Ovary (tissue), 9 donors: ENCODE results near the gene CARD10. TPM values are rescaled to one million over a fixed set of nuclear protein-coding genes. Genes with fewer than 3 reads are reported as not detected.

Source experiments
- DNase-seq, 5 donors: peaks; one replicate each; pipeline ENCODE4 v3.0.0-alpha.2; 2019 to 2020
- H3K27ac ChIP-seq, 2 donors: fragments of 200-600 bp; one replicate each; pipeline versions ENCODE4 v1.5.1 to v1.8.0; 2019 to 2022
- H3K27me3 ChIP-seq: fragments of 200-600 bp; one replicate; pipeline ENCODE4 v1.8.0; 2022
- H3K36me3 ChIP-seq: fragments of 200-600 bp; sonication (generic); one replicate; pipeline ENCODE4 v1.5.1; 2019
- H3K4me1 ChIP-seq: one replicate; pipeline ENCODE4 v1.8.1; 2013; ENCODE audit warnings: mild to moderate bottlenecking, moderate library complexity; ENCODE audit not compliant: insufficient read depth
- H3K4me3 ChIP-seq: fragments of 200-600 bp; sonication (generic); one replicate; pipeline ENCODE4 v1.5.1; 2017
- H3K9me3 ChIP-seq, 2 donors: fragments of 200-600 bp in 1 of 2; sonication (generic) in 1 of 2; one replicate each; pipeline versions ENCODE4 v1.5.1 to v1.8.1; 2013 to 2019; ENCODE audit warnings: mild to moderate bottlenecking in 1 of 2, moderate library complexity in 1 of 2
- CTCF ChIP-seq, 3 donors: fragments of 450-650 bp in 2 of 3; fragments of 200-600 bp in 1 of 3; IDR thresholded peaks; one replicate each; pipeline versions ENCODE4 v1.5.1 to v1.8.0; 2016 to 2022; ENCODE audit warnings: antibody characterized with exemption in 3 of 3, mild to moderate bottlenecking in 1 of 3
- EP300 ChIP-seq: sonication (generic); formaldehyde crosslinking; IDR thresholded peaks from one replicate; pipeline ENCODE4 v1.6.1; 2017; ENCODE audit warnings: antibody characterized with exemption
- POLR2A ChIP-seq: fragments of 450-650 bp; IDR thresholded peaks from one replicate; pipeline ENCODE4 v1.6.1; 2017; ENCODE audit warnings: antibody characterized with exemption, mild to moderate bottlenecking, moderate library complexity
- WGBS, 3 donors: extraction: QIAGEN DNeasy Blood & Tissue Kit in 1 of 3; methylation state at CpG; one replicate each; pipeline versions ENCODE4 v1.1.5 to v1.1.7; 2013 to 2017; 5-methylcytosine and 5-hydroxymethylcytosine counted together
- intact Hi-C, 4 donors: fragments of 100-400 bp; cut with DNase I; formaldehyde crosslinking; loops; one replicate each; pipeline versions ENCODE4 v1.11.0 to v1.15.1; 2022 to 2023
- polyA plus RNA-seq, 2 donors: library from polyadenylated mRNA; stranded (reverse); fragments of 200-250 nt in 1 of 2; fragments of 350-450 nt in 1 of 2; fragmentation: Illumina TruSeq in 1 of 2; extraction: RNeasy Lipid Tissue Mini Kit (QIAGEN cat#74804) in 1 of 2; gene quantifications; one replicate each; pipeline ENCODE4 v1.2.3, GENCODE V29; 2013 to 2014
- total RNA-seq, 7 donors: library from RNA; depleted of rRNA in 2 of 7; stranded (reverse); fragments of >200 nt in 2 of 7; fragmentation: NEBNext Ultra II Directional in 3 of 7; extraction: Animal tissue kit (Norgen Biotek cat#: 25700) in 3 of 7; gene quantifications; one replicate each; pipeline versions ENCODE4 v1.1.0 to v1.2.4, GENCODE V29; 2016 to 2023
- donor health status: DM: no; HTN: no; CAD: no; lungs with moderate emphysema.
- donor health status: DM: no; HTN: no; CAD: no.
- donor health status: Bipolar disorder and iron deficiency.
- donor health status: DM: yes; HTN: yes; CAD: no.
- donor health status: DM: no; HTN: no; CAD: no.
- donor health status: DM: yes; HTN: yes; CAD: no.

The CARD10 gene
- total and polyA plus RNA-seq, 9 donors = 0.72 to 13.6 (median 9.6) TPM

GRCh38 chr22:37448516-37449127, 70.6 kb downstream of the CARD10 start:
- Histone ChIP-seq H3K27me3 (no peaks in the 10 kb centered on the region), H3K9me3 (no peaks in the 10 kb centered on the region), H3K4me3 (no peak overlapping the region), H3K4me1 (no peaks in the 10 kb centered on the region), H3K36me3 (no peaks in the 10 kb centered on the region), H3K27ac (no peak overlapping the region)
- 66 to 82% (median 71%) methylated on average over 18 of the region's 18 CpGs for WGBS, 3 donors
- intact Hi-C loops = no loop called here
- DNase-seq = no peak
- TF ChIP-seq CTCF (IDR thresholded peaks at IDR 0.05) (no peak), POLR2A (no peak), EP300 (no peak)

GRCh38 chr22:37445501-37445900, 73.7 kb downstream of the CARD10 start:
- Histone ChIP-seq H3K27me3 (no peaks in the 10 kb centered on the region), H3K4me1 (no peaks in the 10 kb centered on the region), H3K27ac (no peak overlapping the region), H3K4me3 (no peak overlapping the region), H3K9me3 (peaks cover 0 to 2% of the 10 kb centered on the region in 2 donors), H3K36me3 (no peaks in the 10 kb centered on the region)
- no peak for DNase-seq
- TF ChIP-seq EP300 (no peak), CTCF (IDR thresholded peaks at IDR 0.05) (no peak), POLR2A (no peak)
- intact Hi-C loops = no loop called here
- WGBS, 3 donors = 73 to 86% (median 80%) methylated on average over 9 of the region's 9 CpGs

GRCh38 chr22:37443977-37444376, 75.2 kb downstream of the CARD10 start:
- TF ChIP-seq POLR2A (no peak), EP300 (no peak), CTCF (IDR thresholded peaks at IDR 0.05) (no peak)
- H3K36me3 ChIP-seq = no peaks in the 10 kb centered on the region
- intact Hi-C loops = no loop called here
- no peaks in the 10 kb centered on the region for H3K27me3 ChIP-seq
- 67 to 78% (median 70%) methylated on average over 7 of the region's 7 CpGs for WGBS, 3 donors
- H3K27ac ChIP-seq = no peak overlapping the region
- H3K9me3 ChIP-seq = peaks cover 0 to 2% of the 10 kb centered on the region in 2 donors
- H3K4me3 ChIP-seq = no peak overlapping the region
- no peaks in the 10 kb centered on the region for H3K4me1 ChIP-seq
- DNase-seq = no peak

GRCh38 chr22:37443086-37443485, 76.1 kb downstream of the CARD10 start:
- Histone ChIP-seq H3K27me3 (no peaks in the 10 kb centered on the region), H3K4me1 (no peaks in the 10 kb centered on the region), H3K4me3 (no peak overlapping the region), H3K36me3 (no peaks in the 10 kb centered on the region), H3K9me3 (peaks cover 0 to 2% of the 10 kb centered on the region in 2 donors), H3K27ac (no peak overlapping the region)
- TF ChIP-seq CTCF (IDR thresholded peaks at IDR 0.05) = no peak
- TF ChIP-seq POLR2A = no peak
- no peak for TF ChIP-seq EP300
- intact Hi-C loops = no loop called here
- no peak for DNase-seq
- 75 to 84% (median 80%) methylated on average over 7 of the region's 7 CpGs for WGBS, 3 donors
